NCI-H2029 treated with DMSO at 0.1 percent for 48 hours (cell line): ENCODE results near the gene NDUFAB1.
"Not testable (repeated sequence)": the region's sequence is repeated elsewhere in the genome, so short reads cannot be mapped to it uniquely, and the experiment has no call there.

Experiments
- DNase-seq: peaks from one replicate; lab custom pipeline; 2025; lab: John Stamatoyannopoulos, UW

Gene NDUFAB1

GRCh38 chr16:23584186-23585076, 11.7 kb downstream of the NDUFAB1 start:
- DNase-seq, result no peak

DNA sequence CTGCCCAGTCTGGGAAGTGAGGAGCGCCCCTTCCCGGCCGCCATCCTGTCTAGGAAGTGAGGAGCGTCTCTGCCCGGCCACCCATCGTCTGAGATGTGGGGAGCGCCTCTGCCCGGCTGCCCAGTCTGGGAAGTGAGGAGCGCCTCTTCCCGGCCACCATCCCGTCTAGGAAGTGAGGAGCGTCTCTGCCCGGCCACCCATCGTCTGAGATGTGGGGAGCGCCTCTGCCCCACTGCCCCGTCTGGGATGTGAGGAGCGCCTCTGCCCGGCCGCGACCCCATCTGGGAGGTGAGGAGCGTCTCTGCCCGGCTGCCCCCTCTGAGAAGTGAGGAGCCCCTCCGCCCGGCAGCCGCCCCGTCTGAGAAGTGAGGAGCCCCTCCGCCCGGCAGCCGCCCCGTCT, 12.8 kb downstream of the NDUFAB1 start:
- not testable (repeated sequence) for DNase-seq

GRCh38 chr16:23581764-23582163, 14.4 kb downstream of the NDUFAB1 start:
- no peak for DNase-seq

DNA sequence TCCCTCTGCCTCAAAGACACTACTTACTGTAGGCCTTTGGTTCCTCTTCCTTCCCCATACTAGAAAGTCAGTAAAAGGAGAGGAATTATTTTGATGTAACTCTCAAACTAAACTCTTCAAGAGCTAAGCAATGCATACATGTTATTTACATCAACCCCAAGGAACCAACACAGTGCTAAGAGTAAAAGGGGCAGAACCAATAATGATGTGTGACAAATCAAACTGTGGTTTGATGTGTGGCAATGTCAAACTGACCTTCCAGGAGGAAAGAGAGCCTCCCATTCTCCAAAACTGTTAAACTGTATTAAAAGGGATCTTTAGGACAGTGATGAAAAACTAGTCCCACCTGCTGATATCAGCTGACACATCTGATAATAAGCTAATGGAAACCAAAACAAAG, 15.7 kb downstream of the NDUFAB1 start:
- DNase-seq, result no peak

DNA sequence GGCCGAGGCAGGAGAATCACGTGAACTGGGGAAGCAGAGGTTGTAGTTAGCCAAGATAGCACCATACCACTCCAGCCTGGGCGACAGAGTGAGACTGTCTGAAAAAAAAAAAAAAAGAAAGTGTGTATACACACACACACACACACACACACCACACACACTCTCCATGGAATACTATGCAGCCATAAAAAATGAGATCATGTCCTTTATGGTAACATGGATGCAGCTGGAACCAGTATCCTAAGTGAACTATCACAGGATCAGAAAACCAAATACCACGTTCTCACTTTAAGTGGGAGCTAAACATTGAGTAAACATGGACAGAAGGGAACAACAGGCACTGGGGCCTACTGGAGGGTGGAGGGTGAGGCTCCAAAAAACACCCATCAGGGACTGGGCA, 16.7 kb downstream of the NDUFAB1 start:
- DNase-seq, result no peak

- DNase-seq, result no peak
Measured at GRCh38 chr16:23578101-23578830, 17.9 kb downstream of the NDUFAB1 start.

DNA sequence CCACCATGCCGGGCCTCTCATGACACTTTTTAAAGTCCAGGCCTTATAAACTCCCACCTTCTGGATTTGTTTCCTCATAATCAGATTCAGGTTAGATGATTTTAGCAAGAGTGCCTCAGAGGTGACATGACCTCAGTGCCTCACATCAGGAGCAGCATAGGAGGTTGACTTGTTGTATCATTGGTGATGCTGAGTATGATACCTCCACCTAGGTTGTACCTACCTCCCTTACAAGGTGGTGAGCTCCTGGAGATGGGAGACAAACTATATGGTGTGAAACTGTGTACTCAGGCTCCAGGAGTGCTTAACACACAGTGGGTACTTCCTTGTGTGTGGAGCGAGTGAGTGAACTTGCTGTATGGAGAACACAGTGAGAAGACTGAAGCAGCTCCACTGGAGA, 18.6 kb downstream of the NDUFAB1 start:
- no peak for DNase-seq

DNA sequence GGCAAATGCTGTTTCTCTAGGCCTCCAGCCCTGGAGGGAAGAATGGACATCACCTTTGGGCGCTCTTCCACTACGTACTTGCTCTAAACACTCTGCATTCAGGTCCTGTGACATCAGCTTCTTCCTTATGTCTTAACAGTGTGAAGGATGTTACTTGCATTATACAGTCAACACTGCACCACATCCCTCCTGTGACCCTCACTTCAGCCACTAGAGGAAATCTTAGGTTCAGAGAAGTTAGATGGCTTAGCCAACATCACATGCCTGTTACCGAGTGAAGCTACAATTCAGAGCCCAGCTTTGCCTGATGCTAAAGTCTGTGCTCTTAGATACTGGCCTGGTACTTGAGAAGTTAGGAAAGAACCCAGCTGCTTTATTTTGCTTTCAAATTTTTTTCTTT, 20.3 kb downstream of the NDUFAB1 start:
- DNase-seq, result no peak

GRCh38 chr16:23573817-23574216, 22.3 kb downstream of the NDUFAB1 start:
- no peak for DNase-seq

DNA sequence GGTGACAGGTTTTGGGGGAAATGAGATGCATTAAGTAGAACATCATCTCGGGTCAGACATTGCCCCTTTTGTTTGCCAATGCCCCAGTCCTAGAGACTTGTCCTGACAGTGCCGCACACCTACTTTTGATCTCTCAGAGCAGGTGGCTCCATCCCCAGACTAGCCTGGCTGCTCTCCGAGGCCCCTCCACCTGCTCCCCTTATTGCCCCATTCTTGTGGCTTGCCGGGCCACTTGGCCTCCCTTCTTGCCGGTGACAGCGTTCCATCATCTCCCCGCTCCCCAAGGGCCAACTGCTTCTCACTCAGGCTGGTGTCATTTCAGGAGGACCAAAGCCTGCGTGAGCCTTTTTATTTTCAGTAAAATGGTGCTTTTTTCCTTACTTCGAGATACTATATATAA, 23.7 kb downstream of the NDUFAB1 start:
- no peak for DNase-seq

- DNase-seq, result no peak
Measured at GRCh38 chr16:23571895-23572294, 24.2 kb downstream of the NDUFAB1 start.

DNA sequence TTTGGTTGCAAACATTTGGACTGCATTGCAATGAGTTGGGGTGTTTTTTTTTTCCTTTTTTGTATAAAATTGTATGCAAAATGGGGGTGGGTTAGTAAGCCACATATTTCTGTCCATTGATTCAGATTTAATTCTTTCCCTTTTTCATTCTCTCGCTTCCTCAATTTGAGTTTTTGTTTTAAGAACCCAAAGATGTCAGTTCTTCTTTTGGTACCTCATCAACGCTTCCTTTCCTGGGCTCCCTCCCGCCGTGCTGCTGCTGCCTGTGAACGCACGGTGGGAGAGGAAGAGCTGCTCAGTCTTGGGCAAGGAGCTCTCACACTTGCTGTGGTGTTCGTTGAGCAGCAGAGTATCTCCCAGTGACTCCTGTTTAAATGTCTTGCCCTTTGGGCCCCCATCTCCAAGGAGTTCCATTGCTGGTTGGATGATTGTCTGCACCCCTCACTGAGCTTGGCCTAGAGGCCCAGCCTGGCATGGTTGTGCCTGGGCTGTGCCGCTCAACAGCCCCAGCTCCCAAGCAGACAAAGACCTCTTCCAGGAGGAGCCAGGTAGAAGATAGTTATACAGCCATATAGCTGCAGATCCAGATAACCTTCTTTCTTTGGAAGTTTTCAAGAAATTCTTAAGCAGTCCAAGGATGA, 25.0 kb downstream of the NDUFAB1 start:
- DNase-seq, result no peak

DNA sequence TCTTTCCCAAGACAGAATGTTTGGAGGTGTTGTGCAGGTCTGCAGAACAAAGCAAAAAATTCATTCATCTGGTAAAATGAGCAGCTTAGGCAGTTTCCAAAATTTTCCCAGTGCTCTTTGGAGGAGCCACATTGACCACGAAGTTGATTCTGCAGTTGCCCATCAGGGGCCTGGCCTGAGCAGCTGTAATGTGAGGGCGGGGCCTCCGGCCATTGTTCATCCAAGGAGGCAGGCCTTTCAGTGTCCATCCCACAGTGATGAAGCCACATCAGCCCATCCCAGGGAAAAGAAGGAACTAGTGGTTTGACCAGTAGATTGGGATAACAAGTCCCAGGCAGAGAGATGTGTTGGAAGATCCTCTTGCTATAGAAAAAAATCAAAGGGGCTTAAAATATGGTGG, 28.5 kb downstream of the NDUFAB1 start:
- no peak for DNase-seq

GRCh38 chr16:23566724-23567123, 29.4 kb downstream of the NDUFAB1 start:
- DNase-seq, result no peak

GRCh38 chr16:23564575-23565363, 31.3 kb downstream of the NDUFAB1 start:
- no peak for DNase-seq

DNA sequence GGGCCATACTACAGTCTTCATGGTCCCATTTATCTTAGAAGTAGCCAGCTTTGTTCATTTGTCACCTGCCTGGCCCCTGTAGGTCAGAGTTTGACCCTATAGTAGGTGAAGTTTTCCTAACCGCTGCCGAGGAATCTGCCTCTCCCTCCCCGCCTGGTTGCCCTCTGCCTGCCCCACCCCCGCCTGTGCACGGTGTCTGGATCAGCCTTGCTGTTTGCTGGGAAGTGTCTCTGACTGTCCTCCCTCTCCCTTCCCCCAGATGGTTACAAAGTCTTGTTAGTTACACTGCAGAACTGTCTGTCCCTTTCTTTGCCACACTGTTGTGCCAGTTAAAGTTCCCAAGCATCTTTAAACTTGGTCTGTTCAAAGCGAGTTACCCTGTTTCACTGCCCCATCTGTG, 32.9 kb downstream of the NDUFAB1 start:
- DNase-seq, result no peak

DNA sequence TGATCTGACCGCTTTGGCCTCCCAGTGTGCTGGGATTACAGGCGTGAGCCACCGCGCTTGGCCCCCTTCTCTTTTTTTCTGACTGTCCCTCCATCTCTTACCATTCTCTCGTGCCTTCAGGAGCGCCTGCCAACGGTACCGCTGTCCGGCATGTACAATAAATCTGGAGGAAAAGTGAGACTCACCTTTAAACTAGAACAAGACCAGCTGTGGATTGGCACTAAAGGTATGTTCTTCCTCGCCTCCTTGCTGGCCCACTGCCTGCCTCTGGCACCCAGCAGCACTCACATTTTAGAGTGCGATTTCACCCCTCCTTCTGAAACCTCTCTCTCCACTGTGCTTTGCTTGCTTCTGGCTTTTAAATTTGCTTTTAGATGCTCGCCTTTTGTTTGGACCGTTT, 33.6 kb downstream of the NDUFAB1 start:
- no peak for DNase-seq

- no peak for DNase-seq
Measured at GRCh38 chr16:23561586-23561985, 34.5 kb downstream of the NDUFAB1 start.

DNA sequence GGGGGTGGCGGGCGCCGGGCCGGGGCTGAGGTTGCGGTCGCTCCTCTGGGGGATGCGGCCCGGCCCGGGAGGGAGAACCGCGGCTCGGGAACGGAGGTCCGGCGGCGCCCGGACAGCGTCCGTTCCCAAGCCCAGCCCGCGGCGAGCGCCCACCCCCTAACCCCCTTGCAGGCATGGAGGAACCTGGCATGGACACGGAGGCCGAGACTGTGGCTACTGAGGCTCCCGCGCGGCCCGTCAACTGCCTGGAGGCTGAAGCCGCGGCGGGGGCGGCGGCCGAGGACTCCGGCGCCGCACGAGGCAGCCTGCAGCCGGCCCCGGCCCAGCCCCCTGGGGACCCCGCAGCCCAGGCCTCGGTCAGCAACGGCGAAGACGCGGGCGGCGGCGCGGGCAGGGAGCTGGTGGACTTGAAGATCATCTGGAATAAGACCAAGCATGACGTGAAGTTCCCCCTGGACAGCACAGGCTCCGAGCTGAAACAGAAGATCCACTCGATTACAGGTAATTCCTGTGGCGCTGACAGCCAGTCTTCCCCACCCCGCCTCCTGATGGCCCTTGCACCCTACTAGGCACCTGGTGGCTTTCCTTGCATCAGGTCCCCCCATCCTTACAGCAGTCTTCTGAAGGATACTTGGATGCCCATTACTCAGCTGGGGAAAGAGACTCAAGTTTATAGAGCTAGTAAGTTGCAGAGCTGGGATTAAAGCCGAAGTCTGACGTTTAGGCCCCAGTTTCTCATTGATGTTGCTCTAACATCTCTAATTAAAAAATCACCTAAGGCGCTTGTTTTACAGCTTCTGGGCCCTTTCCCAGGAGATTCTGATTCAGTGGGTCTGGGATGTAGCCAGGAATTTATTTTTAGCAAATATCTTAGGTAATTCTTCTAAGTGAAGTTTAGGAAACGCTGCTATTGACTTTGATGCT, 38.1 kb downstream of the NDUFAB1 start:
- no peak for DNase-seq

- peak; percentile 93 for DNase-seq
Measured at GRCh38 chr16:23556881-23557778, 39.0 kb downstream of the NDUFAB1 start, which contains the start of the genes EARS2 and UBFD1. EARS2 (minus strand) TSS chr16:23557350; CDS start chr16:23557343, 7 bp downstream. UBFD1 (plus strand) TSS chr16:23557727; CDS start chr16:23557743, 16 bp downstream.
